ENCODE data around the gene EID2B. TPM values are rescaled to one million over a fixed set of nuclear protein-coding genes. Genes with fewer than 3 reads are reported as not detected.

The EID2B gene
- total and polyA plus RNA-seq, 2 of the 13 experiments (the other 11 are each of a cell fraction or from before 2014, with no cell fraction given), result 2.5 to 3.7 TPM

DNA sequence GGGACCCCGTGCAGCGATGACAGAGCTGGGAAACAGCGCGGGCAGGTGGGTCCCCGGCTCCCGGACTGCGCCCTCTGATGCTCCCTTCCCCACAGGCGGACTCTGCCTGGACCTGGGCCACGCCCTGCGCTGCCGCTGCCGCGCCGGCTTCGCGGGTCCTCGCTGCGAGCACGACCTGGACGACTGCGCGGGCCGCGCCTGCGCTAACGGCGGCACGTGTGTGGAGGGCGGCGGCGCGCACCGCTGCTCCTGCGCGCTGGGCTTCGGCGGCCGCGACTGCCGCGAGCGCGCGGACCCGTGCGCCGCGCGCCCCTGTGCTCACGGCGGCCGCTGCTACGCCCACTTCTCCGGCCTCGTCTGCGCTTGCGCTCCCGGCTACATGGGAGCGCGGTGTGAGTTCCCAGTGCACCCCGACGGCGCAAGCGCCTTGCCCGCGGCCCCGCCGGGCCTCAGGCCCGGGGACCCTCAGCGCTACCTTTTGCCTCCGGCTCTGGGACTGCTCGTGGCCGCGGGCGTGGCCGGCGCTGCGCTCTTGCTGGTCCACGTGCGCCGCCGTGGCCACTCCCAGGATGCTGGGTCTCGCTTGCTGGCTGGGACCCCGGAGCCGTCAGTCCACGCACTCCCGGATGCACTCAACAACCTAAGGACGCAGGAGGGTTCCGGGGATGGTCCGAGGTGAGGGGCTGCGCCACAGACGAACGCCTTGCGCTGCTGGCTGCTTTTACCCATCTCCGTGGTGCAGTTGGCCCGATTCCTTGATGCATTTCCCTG, 25.5 kb downstream of the EID2B start (continued):
- TF ChIP-seq ZXDC (CRISPR knock-in tag; IDR thresholded peaks at IDR 0.05), result peak; percentile 93
- TF ChIP-seq ZNF253 (CRISPR knock-in tag; IDR thresholded peaks at IDR 0.05; ENCODE audit: borderline replicate concordance), result peak; percentile 96
- peak; percentile 58; the same call in 1 of the 2 replicates for TF ChIP-seq ZNF784 (CRISPR knock-in tag; IDR thresholded peaks at IDR 0.05; ENCODE audit: borderline replicate concordance)
- no peak for TF ChIP-seq NFYB (CRISPR knock-in tag; IDR thresholded peaks at IDR 0.05)
- no peak for TF ChIP-seq PCBP2 (optimal IDR thresholded peaks at IDR 0.05; ENCODE audit: low read depth, low read length, poor library complexity, severe bottlenecking)
- TF ChIP-seq, protein P1, sequence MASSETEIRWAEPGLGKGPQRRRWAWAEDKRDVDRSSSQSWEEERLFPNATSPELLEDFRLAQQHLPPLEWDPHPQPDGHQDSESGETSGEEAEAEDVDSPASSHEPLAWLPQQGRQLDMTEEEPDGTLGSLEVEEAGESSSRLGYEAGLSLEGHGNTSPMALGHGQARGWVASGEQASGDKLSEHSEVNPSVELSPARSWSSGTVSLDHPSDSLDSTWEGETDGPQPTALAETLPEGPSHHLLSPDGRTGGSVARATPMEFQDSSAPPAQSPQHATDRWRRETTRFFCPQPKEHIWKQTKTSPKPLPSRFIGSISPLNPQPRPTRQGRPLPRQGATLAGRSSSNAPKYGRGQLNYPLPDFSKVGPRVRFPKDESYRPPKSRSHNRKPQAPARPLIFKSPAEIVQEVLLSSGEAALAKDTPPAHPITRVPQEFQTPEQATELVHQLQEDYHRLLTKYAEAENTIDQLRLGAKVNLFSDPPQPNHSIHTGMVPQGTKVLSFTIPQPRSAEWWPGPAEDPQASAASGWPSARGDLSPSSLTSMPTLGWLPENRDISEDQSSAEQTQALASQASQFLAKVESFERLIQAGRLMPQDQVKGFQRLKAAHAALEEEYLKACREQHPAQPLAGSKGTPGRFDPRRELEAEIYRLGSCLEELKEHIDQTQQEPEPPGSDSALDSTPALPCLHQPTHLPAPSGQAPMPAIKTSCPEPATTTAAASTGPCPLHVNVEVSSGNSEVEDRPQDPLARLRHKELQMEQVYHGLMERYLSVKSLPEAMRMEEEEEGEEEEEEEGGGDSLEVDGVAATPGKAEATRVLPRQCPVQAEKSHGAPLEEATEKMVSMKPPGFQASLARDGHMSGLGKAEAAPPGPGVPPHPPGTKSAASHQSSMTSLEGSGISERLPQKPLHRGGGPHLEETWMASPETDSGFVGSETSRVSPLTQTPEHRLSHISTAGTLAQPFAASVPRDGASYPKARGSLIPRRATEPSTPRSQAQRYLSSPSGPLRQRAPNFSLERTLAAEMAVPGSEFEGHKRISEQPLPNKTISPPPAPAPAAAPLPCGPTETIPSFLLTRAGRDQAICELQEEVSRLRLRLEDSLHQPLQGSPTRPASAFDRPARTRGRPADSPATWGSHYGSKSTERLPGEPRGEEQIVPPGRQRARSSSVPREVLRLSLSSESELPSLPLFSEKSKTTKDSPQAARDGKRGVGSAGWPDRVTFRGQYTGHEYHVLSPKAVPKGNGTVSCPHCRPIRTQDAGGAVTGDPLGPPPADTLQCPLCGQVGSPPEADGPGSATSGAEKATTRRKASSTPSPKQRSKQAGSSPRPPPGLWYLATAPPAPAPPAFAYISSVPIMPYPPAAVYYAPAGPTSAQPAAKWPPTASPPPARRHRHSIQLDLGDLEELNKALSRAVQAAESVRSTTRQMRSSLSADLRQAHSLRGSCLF (CRISPR knock-in tag; IDR thresholded peaks at IDR 0.05; ENCODE audit: borderline replicate concordance), result 0 out of 2 replicates have a peak, but pooled peaks have one; percentile 31
- peak; percentile 67 for TF ChIP-seq POLR2G (IDR thresholded peaks at IDR 0.05; ENCODE audit: low read depth, low read length)
- peak; percentile 85 for TF ChIP-seq REPIN1 (CRISPR knock-in tag; IDR thresholded peaks at IDR 0.05; ENCODE audit: borderline replicate concordance, low read depth)
- TF ChIP-seq XBP1 (CRISPR knock-in tag; IDR thresholded peaks at IDR 0.05), result peak; percentile 82; the same call in 1 of the 2 replicates
- peak; percentile 62; the same call in 1 of the 2 replicates for TF ChIP-seq KDM2A (CRISPR knock-in tag; IDR thresholded peaks at IDR 0.05; ENCODE audit: borderline replicate concordance, low read depth)
- peak; percentile 78; the same call in 1 of the 2 replicates for TF ChIP-seq KLF15 (CRISPR knock-in tag; IDR thresholded peaks at IDR 0.05; ENCODE audit: borderline replicate concordance)
- TF ChIP-seq RORA (CRISPR knock-in tag; IDR thresholded peaks at IDR 0.05), result no peak
- TF ChIP-seq ZNF224 (CRISPR knock-in tag; IDR thresholded peaks at IDR 0.05), result peak; percentile 64; the same call in 1 of the 2 replicates
- peak; percentile 91; the same call in 1 of the 2 replicates for TF ChIP-seq ZFYVE20 (CRISPR knock-in tag; IDR thresholded peaks at IDR 0.05; ENCODE audit: borderline replicate concordance, low read depth)
- TF ChIP-seq ZNF343 (CRISPR knock-in tag; IDR thresholded peaks at IDR 0.05), result peak; percentile 62; the same call in 1 of the 2 replicates
- peak; percentile 67; the same call in 1 of the 2 replicates for TF ChIP-seq FOXP4 (CRISPR knock-in tag; IDR thresholded peaks at IDR 0.05)
- TF ChIP-seq ZNF672 (CRISPR knock-in tag; IDR thresholded peaks at IDR 0.05), result peak; percentile 94

All from HepG2 (cell line).